Type B pancreatic cell (in vitro differentiated cells): Measurements from ENCODE around the gene SECTM1. TPM values are rescaled to one million over a fixed set of nuclear protein-coding genes. Genes with fewer than 3 reads are reported as not detected.
"Not testable (repeated sequence)": the region's sequence is repeated elsewhere in the genome, so short reads cannot be mapped to it uniquely, and the experiment has no call there.

Experiments used
- DNase-seq: peaks from one replicate; pipeline ENCODE4 v3.0.0; 2021; ENCODE audit warnings: mixed read lengths; ENCODE audit not compliant: unreplicated experiment; ENCODE audit errors: extremely low spot score
- H3K27ac Mint-ChIP-seq: 2 replicates; pipeline ENCODE4 v1.8.0; 2021; ENCODE audit warnings: mild to moderate bottlenecking, mixed read lengths
- H3K27me3 Mint-ChIP-seq: 2 replicates; pipeline ENCODE4 v1.8.0; 2021; ENCODE audit warnings: mixed read lengths
- H3K36me3 Mint-ChIP-seq: 2 replicates; pipeline ENCODE4 v1.8.0; 2021; ENCODE audit warnings: mixed read lengths
- H3K4me1 Mint-ChIP-seq: one replicate; pipeline ENCODE4 v1.8.0; 2021; ENCODE audit warnings: mixed read lengths; ENCODE audit not compliant: unreplicated experiment
- H3K4me3 Mint-ChIP-seq: 2 replicates; pipeline ENCODE4 v1.8.0; 2021; ENCODE audit warnings: mild to moderate bottlenecking, mixed read lengths
- H3K9me3 Mint-ChIP-seq: 2 replicates; pipeline ENCODE4 v1.8.0; 2021; ENCODE audit warnings: mixed read lengths
- total RNA-seq: library from RNA; stranded (reverse); gene quantifications from 2 replicates; pipeline ENCODE4 v1.2.1, GENCODE V29; 2021; ENCODE audit warnings: low replicate concordance
- TF ChIP-seq, protein P1 (sequence below): fragments of 200-600 bp; sonication (generic); conservative IDR thresholded peaks from 2 replicates; pipeline ENCODE4 v1.5.0; 2021; ENCODE audit warnings: antibody characterized with exemption, mild to moderate bottlenecking

Gene SECTM1
- total RNA-seq, 1 donor from 2014 or later: 13.2 TPM

DNA sequence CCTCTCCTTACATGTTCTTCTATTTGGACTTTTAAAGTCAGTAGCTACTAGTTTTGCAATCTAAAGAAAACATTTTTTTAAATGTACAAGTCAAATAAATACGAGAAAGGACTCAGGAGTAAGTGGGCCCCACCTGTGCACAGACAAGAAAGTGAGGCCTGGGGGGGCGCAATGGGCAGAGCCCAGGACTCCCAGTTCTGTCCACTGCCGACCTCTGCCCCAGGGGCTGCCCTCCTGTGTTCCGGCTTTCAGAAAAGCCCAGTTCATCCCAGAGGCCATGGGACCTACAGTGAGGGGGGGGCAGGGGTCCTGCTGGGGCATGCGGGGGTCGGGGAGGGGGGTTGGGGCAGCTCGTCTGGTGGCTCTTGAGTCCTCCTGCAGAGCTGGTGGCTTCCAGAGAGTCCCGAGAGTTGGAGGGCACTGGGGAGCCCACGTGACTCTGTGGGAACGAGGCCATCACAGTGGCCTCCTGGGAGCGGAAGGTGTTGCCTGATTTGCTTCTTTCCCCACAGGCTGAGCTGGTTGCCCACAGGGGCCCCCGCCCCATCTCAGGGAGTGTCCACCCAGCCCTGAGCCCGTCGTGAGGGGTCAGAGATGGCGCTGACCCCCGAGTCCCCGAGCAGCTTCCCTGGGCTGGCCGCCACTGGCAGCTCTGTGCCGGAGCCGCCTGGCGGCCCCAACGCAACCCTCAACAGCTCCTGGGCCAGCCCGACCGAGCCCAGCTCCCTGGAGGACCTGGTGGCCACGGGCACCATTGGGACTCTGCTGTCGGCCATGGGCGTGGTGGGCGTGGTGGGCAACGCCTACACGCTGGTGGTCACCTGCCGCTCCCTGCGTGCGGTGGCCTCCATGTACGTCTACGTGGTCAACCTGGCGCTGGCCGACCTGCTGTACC, 40.4 kb upstream of the SECTM1 start:
- H3K27me3 Mint-ChIP-seq: peaks cover 30% of the 10 kb centered on the region
- H3K4me3 Mint-ChIP-seq: peak overlapping the region; percentile 48
- TF ChIP-seq, protein P1, sequence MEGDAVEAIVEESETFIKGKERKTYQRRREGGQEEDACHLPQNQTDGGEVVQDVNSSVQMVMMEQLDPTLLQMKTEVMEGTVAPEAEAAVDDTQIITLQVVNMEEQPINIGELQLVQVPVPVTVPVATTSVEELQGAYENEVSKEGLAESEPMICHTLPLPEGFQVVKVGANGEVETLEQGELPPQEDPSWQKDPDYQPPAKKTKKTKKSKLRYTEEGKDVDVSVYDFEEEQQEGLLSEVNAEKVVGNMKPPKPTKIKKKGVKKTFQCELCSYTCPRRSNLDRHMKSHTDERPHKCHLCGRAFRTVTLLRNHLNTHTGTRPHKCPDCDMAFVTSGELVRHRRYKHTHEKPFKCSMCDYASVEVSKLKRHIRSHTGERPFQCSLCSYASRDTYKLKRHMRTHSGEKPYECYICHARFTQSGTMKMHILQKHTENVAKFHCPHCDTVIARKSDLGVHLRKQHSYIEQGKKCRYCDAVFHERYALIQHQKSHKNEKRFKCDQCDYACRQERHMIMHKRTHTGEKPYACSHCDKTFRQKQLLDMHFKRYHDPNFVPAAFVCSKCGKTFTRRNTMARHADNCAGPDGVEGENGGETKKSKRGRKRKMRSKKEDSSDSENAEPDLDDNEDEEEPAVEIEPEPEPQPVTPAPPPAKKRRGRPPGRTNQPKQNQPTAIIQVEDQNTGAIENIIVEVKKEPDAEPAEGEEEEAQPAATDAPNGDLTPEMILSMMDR: no peak
- H3K27ac Mint-ChIP-seq: no peak overlapping the region
- no peak for DNase-seq
- peaks cover 9% of the 10 kb centered on the region for H3K4me1 Mint-ChIP-seq
- H3K36me3 Mint-ChIP-seq: no peaks in the 10 kb centered on the region
- H3K9me3 Mint-ChIP-seq: no peaks in the 10 kb centered on the region

DNA sequence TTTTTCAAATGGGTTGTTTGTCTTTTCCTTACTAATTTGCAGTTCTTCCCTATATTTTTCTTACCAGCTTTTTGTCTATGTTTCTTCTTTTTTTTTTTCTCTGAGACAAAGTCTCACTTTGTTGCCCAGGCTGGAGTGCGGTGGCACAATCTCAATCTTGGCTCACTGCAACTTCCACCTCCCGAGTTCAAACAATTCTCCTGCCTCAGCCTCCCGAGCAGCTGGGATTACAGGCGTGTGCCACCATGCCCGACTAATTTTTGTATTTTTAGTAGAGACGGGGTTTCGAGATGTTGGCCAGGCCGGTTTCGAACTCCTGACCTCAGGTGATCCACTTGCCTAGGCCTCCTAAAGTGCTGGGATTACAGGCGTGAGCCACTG, 39.5 kb upstream of the SECTM1 start:
- not testable (repeated sequence) for H3K9me3 Mint-ChIP-seq, H3K36me3 Mint-ChIP-seq, H3K27ac Mint-ChIP-seq, DNase-seq
- Mint-ChIP-seq H3K27me3 (peaks cover 28% of the 10 kb centered on the region), H3K4me3 (peak overlapping the region; percentile 48), H3K4me1 (peaks cover 11% of the 10 kb centered on the region)

DNA sequence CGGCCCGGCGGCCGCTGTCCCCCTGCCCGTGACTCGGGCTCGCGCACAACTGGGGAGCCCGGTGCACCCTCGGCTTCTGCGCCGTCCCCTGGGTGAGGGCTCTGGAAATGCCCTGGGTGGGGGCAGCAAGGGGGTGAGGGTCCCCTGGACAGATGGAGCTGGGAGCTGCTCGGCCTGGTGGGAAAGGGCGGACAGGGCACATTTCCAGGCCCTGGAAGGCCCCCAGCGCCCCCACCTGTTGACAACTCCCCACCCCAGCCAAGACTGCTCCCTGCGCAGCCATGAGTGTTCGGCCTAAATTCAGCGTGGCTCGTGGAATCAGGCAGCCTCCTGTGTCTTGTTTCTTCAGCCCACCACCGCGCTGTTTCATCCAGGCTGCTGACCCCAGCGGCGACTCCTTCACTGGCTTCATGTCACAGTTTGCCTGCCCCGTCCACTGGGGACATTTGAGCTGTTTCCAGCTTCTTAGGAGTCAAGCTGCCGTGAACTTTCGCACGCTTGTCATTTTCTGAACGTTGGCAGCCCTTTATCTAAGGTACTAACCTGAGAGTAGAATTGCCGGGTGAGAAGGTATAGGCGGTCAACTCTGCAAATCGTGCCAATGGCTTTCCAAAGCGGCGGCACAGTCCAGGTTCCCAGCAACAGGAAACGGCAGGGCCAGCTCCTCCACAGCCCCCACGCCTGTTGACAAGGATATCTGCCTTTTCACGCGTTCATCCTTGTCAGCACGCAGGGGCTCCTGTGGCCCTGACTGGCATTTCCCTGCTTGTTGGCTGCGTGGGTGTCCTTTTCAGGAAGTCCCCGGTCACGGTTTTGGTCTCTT, 38.9 kb upstream of the SECTM1 start:
- Mint-ChIP-seq H3K9me3 (no peaks in the 10 kb centered on the region), H3K36me3 (no peaks in the 10 kb centered on the region), H3K4me1 (peaks cover 18% of the 10 kb centered on the region), H3K27me3 (peaks cover 29% of the 10 kb centered on the region), H3K27ac (no peak overlapping the region), H3K4me3 (peak overlapping the region; percentile 48)
- TF ChIP-seq, protein P1: peak; percentile 28
- DNase-seq: no peak

DNA sequence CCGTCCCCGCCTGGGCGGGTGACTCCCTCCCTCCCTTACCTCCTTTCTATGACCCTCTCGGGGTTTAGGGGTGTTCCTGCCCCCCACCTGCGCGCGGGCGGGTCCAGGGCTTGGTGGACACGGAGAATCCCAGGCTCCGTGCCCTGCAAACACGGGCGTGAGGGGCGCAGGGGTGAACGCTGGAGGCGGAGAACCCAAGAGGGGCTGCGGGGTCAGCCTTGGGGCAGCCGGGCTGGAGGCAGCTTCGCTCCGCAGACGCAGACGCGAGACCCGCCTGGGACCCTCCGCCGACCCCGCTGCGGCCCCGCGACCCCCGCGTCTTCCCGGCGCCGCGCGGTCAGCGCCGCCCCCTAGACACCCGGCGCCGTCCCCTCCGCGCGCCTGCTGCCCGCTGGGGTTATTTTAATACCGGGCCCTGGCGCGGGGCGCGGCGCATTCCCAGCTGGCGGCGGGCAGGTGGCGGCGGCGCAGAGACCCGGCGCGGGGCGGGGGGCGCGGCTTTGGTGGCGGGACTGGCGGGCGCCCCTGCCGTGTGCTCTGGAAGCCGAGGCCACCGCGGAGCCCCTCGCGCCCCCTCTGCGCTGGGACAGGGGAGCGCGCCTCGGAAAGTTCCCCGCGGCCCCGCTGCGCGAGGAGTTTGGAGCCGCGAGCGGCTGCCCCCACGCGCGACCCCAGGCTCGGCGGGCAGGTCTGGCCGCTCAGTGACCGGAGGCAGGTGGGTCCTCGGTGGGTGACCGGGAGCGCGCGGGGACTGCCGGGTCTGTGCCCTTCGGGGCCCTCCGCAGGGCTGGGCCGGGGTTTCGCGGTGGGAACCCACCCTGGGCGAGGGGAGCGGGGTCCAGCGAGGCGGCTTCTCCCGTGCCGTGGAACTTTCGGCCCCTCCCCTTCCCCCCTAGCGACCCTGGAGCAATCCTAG, 38.0 kb upstream of the SECTM1 start, which contains the start of gene UTS2R:
TSS of gene UTS2R (plus strand) at position 433 of the 916 bp plus-strand sequence. CDS start 2,560 bp downstream, outside the sequence.
- TF ChIP-seq, protein P1: no peak
- peaks cover 29% of the 10 kb centered on the region for H3K27me3 Mint-ChIP-seq
- H3K4me3 Mint-ChIP-seq: peak within 1 kb of the TSS; percentile 48
- peaks cover 25% of the 10 kb centered on the region for H3K4me1 Mint-ChIP-seq
- H3K36me3 Mint-ChIP-seq: no peaks in the 10 kb centered on the region
- H3K9me3 Mint-ChIP-seq: no peaks in the 10 kb centered on the region
- no peak within 1 kb of the TSS for H3K27ac Mint-ChIP-seq
- no peak for DNase-seq

DNA sequence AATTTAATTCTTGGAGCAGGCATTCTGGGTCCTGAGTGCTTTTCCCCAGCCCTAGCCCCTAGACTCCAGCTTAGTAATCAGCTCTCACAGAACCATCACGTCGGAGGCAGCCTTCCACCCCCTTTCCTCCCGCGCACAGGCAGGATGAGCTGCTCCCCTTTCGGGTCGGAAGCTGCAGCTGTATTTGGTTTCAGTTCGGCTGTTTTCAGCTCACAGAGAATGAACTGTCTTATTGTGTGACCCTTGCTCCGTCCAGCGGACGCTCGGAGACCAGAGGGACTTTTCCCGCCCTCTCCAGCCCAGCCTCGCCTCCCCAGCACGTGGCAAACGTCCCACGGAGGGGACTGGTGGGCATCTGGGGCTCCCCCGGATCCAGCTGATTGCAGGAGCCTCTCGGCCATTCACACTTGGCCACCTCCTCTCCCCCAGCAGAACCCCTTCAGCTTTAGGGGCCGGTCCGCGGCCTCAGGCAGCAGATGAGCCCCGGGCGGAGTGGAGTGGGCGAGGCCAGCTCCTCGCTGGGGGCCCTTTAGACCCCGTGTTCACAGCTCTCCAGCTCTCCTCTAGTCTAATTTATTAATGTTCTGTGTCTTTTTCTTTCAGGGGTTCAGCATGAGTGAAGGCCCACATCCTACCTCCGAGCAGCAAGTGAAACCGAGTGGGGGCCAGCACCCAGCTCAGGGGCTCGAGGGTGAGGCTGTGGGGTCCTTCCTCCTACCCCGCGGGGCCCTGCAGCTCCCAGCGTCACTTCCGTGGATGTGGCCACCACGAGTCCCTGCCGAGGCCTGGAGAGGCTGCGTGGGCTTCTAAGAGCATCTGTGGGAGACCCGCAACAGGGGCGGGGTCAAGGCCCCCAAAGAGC, 37.1 kb upstream of the SECTM1 start:
- Mint-ChIP-seq H3K27ac (no peak overlapping the region), H3K36me3 (no peaks in the 10 kb centered on the region), H3K4me1 (peaks cover 26% of the 10 kb centered on the region), H3K27me3 (peaks cover 29% of the 10 kb centered on the region), H3K4me3 (peak overlapping the region; percentile 17), H3K9me3 (no peaks in the 10 kb centered on the region)
- TF ChIP-seq, protein P1: no peak
- DNase-seq: no peak
